Mesenteric fat pad (tissue), 1 donor: ENCODE results near the gene GRB7. TPM values are rescaled to one million over a fixed set of nuclear protein-coding genes. Genes with fewer than 3 reads are reported as not detected.
"Not testable (repeated sequence)": the region's sequence is repeated elsewhere in the genome, so short reads cannot be mapped to it uniquely, and the experiment has no call there.

ENCODE experiments used
- DNase-seq: peaks from one replicate; pipeline ENCODE4 v3.0.0-alpha.2; 2020; ENCODE audit warnings: low spot score
- total RNA-seq: library from RNA; stranded (reverse); fragmentation: NEBNext Ultra II Directional; extraction: Animal tissue kit (Norgen Biotek cat#: 25700); gene quantifications from one replicate; pipeline ENCODE4 v1.2.1, GENCODE V29; 2021
- donor health status: DM: yes; HTN: yes; CAD: no.

The GRB7 gene
- total RNA-seq, 1 donor from 2014 or later = 0.29 TPM

DNA sequence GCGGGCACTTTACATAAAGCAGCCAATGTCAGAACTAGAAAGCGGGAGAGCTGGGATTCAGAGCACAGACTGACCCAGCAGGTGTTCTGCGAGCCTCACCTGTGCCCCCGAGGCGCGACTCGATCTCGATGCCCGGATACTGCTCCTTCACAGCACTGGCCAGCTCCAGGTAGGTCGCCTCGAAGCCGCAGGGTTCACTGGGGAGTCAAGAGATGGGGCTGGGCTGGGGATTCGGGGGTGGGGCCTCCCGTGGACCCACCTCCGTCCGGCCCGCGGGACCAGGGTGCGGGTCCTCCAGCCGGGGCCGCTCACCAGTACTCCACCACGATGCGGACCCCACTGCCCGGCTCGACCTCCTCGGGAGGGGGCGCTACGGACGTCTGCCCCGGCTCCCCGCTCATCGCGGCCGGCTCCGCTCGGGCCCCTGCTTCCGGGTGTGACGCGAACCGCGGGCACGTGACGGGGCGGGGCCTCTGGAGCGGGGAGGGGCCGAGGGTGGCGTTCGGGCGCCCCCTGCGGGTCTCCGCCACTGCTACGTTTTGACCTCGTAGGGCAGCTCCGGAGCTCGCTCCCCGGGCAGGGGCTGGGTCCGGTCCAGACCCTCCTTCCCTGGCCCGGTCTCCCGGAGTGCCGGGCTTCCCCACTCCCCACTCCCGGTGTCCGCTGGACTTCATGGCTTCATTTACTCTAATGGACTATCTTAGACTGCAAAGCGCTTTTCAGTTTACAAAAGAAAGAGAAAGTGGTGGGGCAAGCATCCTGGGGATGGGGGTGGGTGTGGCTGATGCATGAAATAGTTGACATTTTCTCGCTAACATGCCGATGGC is 7.4 kb upstream of the GRB7 start, which contains the start of gene MIEN1:
TSS of gene MIEN1 (minus strand) at position 438 of the 827 bp plus-strand sequence. CDS start at position 401, 37 bp downstream.
- DNase-seq = peak; percentile 98

DNA sequence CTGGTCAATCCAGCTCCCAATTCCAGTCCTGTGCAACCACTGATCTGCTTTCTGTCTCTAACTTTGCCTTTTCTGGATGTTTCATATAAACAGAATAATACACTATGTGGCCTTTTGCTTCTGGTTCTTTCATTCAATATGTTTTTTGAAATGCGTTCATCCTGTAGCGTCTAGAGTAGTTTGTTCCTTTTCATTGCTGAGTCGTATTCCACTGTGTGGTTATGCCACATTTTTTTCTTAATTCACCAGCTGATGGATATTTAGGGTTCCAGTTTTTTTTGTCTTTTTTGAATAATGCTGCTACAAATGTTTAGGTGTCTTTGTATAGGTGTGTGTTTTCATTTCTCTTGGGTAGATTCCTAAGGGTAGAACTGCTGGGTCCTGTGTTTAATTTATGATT is 5.2 kb upstream of the GRB7 start:
- no peak for DNase-seq

DNA sequence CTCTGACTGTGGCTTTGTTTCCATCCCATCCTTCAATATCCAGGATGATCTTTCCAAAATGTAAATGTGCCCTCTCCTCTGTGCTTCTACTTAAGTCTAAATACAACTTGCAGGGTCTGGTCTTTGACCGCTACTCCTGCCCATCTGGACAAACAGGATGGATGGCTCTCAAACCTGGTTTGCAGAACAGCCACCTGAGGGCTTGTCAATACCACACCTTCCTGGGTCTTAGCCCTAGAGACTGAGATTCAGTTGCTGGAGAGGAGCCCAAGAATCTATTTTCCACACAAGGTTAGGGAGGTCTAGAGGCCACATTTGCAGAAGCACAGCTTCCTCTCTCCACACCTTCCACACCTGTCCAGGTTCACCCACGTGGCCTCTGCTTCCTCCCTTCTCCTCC is 1.9 kb upstream of the GRB7 start:
- no peak for DNase-seq

DNA sequence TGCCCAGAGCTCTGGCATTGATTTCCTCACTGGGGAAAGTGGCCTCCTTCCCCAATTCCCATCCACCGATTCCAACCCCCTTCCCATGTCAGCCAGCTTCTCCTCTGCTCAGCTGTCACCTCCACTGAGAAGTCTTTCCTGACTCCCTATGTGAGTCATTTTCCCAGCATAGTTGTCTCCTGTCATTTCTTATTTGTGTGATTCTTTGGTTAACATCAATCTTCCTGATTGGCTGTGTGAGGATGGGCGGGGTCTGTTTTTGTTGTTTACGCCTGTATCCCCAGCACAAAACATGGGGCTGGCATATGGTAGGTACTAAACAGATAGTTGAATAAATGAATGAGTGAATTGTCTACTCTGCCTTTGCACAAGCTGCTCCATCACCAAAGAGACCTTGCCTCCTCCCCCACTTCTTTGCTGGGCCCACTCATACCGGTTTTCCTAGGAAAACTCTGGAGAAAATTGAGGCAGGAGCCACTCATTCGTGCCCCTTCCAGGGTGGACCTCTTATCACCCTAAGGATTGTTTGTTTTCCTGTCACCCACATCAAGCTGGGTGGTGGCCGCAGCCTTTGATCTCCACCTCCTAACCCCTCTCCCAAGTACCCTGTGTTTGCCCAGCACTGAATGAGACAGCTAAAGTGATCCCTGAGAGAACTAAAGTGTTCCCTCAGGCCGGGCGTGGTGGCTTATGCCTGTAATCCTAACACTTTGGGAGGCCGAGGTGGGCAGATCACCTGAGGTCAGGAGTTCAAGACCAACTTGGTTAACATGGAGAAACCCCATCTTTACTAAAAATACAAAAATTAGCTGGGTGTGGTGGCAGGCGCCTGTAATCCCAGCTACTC is 1.2 kb upstream of the GRB7 start:
- no peak for DNase-seq

DNA sequence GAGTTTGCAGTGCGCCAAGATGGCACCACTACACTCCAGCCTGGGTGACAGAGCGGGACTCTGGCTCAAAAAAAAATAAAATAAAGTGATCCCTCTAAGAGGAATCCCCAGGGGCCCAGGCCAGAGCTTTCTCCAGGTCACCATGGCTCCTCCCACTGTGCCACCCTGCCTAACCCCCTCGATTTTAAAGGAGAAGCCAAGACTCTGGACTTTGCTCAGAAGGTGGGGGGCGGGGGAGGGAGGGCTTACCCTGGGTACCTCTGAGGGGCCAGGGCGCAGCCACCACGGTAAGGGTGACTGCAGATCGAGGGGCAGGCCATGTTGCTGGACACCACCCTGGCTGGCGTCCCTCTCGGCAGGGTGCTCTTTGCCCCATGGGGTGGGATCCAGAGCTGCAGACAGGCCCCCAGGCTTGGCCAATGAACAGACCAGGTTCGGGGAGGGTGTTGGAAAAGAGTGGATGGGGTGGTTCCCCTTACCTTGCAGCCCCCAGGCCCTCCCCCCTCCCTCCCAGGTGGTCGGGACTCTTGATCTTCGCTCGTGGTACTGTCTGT is 455 bp upstream of the GRB7 start:
- no peak for DNase-seq

DNA sequence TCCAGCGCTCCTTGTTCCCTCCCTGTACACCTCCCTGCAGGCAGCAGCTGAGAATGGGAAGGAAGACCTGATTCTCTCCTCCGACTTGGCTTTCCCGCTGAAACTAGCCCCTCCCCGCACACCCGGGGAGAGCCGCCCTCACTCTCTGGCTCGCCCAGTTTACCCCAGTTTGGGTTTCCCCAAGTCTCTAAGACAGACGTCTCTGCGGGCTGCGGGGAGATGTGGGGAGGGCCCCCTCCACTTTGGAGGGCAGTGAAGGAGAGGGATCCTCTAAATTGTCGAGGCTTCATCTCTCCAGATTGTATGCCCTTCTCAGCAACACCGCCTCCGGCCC is 797 bp downstream of the GRB7 start:
- DNase-seq = no peak

DNA sequence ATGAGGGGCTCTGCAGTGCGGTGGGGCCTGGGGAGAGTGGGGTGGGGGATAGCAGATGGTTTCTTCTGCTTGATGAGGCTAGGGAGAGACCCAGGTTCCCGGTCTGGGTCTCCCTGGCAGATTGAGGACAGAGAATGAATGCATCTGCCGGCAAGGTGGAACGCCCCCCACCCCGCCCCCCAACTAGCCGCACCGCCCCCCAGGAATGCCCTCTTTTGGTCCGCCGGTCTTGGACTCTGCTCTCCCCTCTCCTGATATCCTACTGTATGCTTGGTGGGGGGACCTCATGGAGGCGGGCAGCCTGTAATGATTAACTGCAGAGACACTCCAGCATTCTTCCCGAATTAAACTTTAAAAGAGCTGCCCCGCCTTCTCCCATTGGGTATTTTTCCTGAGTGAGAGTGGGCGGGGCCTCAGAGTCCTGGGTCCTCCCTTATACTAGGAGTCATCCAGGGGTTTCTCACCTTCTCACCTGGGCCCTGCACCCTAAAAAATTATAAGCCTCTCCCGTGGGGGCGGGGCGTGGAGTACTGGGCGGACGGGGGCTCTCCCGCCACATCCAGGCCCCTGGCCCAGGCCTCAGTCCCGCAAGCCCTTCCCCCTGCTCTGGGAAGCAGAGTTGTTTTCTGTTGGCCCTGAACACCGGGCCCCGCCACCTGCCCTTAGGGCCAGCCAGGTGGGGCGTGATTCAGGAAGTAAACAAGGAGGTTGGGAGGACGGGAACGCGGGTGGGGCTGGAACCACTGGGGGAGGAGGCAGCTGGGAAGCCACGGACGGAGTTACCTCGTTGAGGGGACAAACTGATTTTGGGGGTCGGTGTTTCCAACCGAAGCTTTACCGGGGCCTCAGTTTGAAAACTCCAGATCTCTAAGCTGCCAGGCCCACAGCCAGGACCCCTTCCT is 1.5 kb downstream of the GRB7 start:
- DNase-seq = no peak

DNA sequence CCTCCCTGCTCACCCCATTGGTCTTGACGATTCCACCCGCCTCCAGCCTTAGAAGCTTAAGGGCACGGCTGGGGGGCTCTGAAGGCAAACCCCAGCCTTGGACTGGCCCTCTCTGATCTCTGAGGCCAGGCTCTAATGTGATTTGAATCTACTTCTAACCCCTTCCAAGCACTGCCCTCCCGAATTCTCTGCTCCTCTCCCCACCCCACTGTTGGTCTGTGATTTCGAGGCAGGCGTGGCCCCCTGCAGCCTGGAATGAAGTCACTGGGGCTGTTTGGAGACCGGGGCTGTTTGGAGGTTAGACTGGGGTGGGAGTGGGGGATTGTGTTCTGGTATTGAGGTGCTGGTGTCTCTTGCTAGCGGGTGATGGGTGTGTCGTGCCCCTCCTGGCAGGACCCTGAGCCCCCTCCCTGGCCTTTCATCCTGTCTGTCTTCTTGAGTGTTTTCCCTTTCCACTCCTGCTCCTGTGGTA is 2.2 kb downstream of the GRB7 start:
- no peak for DNase-seq

DNA sequence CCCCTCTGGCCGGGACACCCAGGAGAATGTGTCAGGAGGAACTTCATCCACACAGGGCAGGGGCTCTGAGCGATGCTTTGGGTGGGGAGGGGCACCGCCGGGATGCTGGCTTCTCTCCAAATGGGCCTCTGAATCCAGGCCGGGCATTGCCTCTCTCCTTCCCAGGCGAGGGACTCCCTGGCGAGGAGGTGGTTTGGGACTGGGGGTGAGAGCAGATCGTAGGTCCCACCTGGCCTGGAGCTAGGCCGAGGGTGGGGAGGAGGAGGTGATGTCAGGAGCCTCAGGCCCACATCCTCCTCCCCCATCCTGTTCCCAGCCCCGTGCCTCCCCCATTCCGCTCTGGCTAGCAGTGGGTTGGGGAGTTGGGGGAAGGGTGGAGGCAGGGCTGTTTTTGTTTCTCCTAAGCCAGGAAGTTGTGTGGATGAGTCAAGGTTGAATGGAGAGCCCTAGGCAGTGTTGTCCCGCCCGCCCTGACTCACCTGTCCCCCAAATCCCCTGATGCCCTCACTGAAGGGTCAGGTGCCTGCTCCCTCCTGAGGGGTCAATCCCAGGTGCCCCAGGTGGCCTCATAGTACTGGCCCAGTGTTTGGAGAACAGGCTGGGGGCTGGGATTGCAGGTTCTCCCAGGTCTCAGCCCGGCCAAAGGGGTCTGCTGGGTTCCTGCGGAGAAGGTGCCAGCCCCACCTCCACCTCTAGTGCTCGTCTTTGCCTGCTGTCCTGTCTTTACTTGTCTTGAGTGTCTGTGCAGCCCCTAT is 2.8 kb downstream of the GRB7 start:
- DNase-seq = no peak

DNA sequence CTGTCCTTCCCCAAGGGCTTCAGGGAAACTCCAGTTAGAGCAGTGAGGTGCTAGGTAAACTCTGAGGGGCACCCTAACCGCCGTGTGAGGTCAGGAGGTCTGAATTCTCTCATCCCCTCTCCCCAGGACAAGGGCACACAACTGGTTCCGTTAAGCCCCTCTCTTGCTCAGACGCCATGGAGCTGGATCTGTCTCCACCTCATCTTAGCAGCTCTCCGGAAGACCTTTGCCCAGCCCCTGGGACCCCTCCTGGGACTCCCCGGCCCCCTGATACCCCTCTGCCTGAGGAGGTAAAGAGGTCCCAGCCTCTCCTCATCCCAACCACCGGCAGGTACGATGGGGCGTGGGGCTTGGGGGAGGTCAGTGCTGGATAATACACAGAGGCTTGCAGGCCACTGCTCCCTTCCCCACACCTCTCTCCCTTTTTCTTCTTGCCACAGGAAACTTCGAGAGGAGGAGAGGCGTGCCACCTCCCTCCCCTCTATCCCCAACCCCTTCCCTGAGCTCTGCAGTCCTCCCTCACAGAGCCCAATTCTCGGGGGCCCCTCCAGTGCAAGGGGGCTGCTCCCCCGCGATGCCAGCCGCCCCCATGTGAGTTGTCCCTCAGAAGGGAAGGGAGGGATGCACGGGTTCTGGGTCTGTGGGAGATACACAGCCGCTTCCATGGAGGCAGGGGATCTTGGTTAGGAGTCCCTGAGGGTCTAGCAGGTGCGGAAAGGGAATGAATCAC is 4.6 kb downstream of the GRB7 start:
- no peak for DNase-seq

DNA sequence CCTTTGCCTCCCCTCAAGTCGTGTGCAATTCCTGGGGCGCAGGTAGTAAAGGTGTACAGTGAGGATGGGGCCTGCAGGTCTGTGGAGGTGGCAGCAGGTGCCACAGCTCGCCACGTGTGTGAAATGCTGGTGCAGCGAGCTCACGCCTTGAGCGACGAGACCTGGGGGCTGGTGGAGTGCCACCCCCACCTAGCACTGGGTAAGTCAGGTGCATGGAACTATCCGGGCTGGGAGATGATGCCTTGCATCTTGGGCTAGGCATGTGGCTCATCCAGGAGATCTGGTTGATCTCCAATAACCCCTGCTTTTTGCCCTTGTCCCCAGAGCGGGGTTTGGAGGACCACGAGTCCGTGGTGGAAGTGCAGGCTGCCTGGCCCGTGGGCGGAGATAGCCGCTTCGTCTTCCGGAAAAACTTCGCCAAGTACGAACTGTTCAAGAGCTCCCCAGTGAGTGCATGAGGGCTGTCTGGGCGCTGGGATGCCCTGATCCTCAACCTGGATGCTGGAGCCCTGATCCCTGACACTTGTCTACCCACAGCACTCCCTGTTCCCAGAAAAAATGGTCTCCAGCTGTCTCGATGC is 5.2 kb downstream of the GRB7 start:
- DNase-seq = no peak

DNA sequence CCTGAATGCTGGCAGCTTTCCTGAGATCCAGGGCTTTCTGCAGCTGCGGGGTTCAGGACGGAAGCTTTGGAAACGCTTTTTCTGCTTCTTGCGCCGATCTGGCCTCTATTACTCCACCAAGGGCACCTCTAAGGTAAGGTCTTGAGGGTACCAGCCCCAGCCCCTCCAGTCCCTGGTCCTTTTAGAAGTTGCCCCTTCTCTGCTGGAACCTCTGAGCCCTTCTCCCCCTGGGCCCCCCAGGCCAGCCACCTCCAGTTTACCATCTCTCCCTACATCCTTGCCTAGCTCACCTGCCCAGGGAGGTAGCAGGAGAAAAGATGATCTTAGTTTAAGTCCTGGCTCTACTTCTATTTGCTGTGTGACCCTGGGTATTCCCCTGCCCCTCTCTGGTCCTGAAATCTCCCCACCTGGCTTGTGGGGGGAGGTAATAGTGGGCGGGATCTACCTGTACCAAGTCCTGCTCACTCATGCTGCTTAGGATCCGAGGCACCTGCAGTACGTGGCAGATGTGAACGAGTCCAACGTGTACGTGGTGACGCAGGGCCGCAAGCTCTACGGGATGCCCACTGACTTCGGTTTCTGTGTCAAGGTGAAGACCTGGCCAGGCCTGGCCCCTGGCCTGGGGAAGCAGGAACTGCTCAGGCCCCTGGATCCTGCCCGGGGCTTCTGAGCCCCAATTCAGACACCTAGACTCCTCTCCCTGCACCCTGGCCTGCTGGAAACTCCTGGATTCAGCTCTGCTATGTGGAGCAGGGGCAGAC is 6.5 kb downstream of the GRB7 start:
- DNase-seq = no peak

DNA sequence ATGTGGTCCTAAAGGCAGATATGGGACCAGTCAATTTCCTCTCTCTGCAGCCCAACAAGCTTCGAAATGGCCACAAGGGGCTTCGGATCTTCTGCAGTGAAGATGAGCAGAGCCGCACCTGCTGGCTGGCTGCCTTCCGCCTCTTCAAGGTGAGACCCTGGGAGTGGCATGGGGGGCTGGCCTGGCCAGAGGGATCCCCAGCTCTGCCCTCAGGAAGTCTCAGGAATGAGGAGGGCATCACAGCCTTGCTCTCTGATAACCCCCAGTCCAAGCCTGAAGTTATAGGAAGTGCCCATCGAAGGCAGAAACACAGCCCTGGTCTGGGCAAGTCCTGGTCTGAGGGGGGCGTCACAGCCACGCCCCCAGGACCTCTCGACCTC is 7.1 kb downstream of the GRB7 start:
- no peak for DNase-seq

DNA sequence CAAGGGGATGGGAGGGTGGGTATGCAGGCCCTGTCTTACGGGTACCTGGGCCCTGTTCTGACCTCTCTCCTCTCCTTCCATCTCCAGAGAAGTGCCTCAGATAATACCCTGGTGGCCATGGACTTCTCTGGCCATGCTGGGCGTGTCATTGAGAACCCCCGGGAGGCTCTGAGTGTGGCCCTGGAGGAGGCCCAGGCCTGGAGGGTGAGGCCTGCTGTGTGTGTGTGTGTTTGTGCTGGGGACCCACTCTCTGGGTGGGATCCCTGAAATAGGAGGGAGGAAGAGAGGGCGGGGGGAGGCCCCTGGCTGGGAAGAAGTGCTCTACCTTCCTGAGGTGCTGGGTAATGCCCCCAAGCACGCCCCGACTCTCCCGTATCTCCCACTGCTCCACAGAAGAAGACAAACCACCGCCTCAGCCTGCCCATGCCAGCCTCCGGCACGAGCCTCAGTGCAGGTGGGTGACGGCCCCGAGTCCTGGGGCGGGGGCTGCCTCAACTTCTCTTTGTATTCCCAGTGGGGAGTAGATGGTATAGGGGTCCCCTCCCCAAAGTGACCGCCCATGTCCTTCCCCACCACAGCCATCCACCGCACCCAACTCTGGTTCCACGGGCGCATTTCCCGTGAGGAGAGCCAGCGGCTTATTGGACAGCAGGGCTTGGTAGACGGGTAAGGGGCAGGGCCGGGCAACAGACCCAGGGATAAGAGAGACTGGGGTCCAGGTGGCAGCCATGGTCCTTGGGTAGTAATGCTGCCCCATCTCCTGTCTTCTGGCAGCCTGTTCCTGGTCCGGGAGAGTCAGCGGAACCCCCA is 7.8 kb downstream of the GRB7 start:
- no peak for DNase-seq

DNA sequence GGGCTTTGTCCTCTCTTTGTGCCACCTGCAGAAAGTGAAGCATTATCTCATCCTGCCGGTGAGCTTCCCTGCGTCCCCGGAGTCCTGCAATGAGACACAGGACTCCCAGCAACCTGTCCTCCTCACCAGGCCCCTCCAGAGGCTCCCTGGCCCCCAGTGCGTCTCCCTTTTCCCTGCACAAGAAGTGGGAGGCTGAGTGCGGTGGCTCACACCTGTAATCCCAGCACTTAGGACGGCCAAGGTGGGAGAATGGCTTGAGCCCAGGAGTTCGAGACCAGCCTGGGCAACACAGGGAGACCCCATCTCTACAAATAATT is 8.4 kb downstream of the GRB7 start:
- DNase-seq = no peak

DNA sequence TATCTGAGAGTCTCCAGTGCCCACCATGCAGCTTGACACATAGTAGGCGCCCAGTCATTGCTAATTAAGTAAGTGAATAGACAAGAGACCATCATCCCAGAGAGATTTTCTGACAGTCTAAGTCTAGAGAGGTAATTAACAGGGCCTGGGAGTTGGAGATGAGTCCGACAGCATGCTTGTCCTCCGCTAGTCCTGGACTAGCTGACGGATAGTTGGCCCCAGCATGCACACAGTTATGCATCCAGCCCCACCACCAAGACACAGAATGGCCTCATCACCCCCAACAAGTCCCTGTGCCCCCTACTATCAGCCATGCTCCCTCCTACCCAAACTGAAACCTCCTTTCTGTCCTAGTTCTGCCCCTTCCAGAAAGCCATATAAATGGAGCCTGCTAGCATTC is 10.0 kb downstream of the GRB7 start:
- no peak for DNase-seq

DNA sequence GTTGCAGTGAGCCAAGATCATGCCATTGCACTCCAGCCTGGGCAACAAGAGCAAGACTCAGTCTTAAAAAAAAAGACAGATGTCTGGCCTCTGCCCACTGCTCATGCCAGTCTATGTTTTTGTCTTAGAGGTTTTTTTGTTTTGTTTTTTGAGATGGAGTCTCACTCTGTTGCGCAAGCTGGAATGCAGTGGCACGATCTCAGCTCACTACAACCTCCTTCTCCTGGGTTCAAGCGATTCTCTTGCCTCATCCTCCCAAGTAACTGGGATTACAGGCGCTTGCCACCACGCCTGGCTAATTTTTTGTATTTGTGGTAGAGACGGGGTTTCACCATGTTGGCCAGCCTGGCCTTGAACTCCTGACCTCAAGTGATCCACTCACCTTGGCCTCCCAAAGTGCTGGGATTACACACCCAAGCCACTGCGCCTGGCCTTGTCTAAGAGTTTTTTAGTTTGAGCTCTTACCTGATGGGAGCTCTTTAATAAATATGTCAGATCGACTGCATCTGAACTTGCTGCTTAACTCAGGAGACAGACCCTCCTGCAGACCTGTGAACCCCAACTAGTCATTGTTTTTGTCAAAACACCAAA is 10.8 kb downstream of the GRB7 start:
- DNase-seq = not testable (repeated sequence)
